Esophagus muscularis mucosa (tissue), 4 donors: ENCODE measurements around the gene RECK. TPM values are rescaled to one million over a fixed set of nuclear protein-coding genes. Genes with fewer than 3 reads are reported as not detected.

Experiments
- DNase-seq: peaks from one replicate; pipeline ENCODE4 v3.0.0-alpha.2; 2017; ENCODE audit errors: extremely low spot score
- H3K27ac ChIP-seq, 4 donors: fragments of 200-600 bp; sonication (generic); replicated peaks in 1 of 4; 1 replicate in 3 of 4; 2 replicates in 1 of 4; pipeline ENCODE4 v1.5.1; 2016 to 2019; ENCODE audit warnings: mild to moderate bottlenecking in 1 of 4
- H3K27me3 ChIP-seq, 4 donors: fragments of 200-600 bp; sonication (generic); one replicate each; pipeline versions ENCODE4 v1.5.1 to v1.6.0; 2016 to 2019
- H3K36me3 ChIP-seq, 4 donors: fragments of 200-600 bp; sonication (generic); one replicate each; pipeline ENCODE4 v1.5.1; 2016 to 2019
- H3K4me1 ChIP-seq, 4 donors: fragments of 200-600 bp; sonication (generic); one replicate each; pipeline ENCODE4 v1.5.1; 2016 to 2019
- H3K4me3 ChIP-seq, 4 donors: fragments of 200-600 bp; sonication (generic); 1 replicate in 2 of 4; 2 replicates in 2 of 4; pipeline ENCODE4 v1.5.1; 2016 to 2019; ENCODE audit warnings: mild to moderate bottlenecking in 4 of 4, moderate library complexity in 1 of 4
- H3K9me3 ChIP-seq, 4 donors: fragments of 200-600 bp; sonication (generic); 1 replicate in 3 of 4; 2 replicates in 1 of 4; pipeline ENCODE4 v1.5.1; 2016 to 2019
- CTCF ChIP-seq, 3 experiments: fragments of 200-600 bp in 2 of 3; fragments of 450-650 bp in 1 of 3; sonication (generic) in 2 of 3; IDR thresholded peaks; one replicate each; pipeline ENCODE4 v1.5.1; 2017 to 2019; ENCODE audit warnings: antibody characterized with exemption in 3 of 3, mild to moderate bottlenecking in 2 of 3, moderate library complexity in 1 of 3
- EP300 ChIP-seq: sonication (generic); formaldehyde crosslinking; IDR thresholded peaks from one replicate; pipeline ENCODE4 v1.6.1; 2017; ENCODE audit warnings: antibody characterized with exemption
- POLR2A ChIP-seq: fragments of 450-650 bp; IDR thresholded peaks from one replicate; pipeline ENCODE4 v1.6.1; 2017; ENCODE audit warnings: antibody characterized with exemption, moderate library complexity, mild to moderate bottlenecking, low read depth
- POLR2AphosphoS5 ChIP-seq, 2 donors: sonication (generic); formaldehyde crosslinking; IDR thresholded peaks; one replicate each; pipeline ENCODE4 v1.6.1; 2017; ENCODE audit warnings: antibody characterized with exemption in 2 of 2
- WGBS: methylation state at CpG from one replicate; pipeline ENCODE4 v1.1.5; 2018; 5-methylcytosine and 5-hydroxymethylcytosine counted together
- intact Hi-C: fragments of 100-400 bp; cut with DNase I; formaldehyde crosslinking; loops from one replicate; pipeline ENCODE4 v1.15.1; 2023
- small RNA-seq, 3 donors: library from RNA; depleted of rRNA; stranded (forward); fragments of <200 nt; gene quantifications; one replicate each; pipeline ENCODE3, GENCODE V24; 2016
- total RNA-seq, 4 donors: library from RNA; depleted of rRNA; stranded (reverse); fragments of >200 nt; gene quantifications; one replicate each; pipeline versions ENCODE4 v1.1.0 to v1.2.1, GENCODE V29; 2016

Gene RECK
- total RNA-seq, 4 donors from 2014 or later, result 16.6 to 24.2 (median 19.0) TPM

- intact Hi-C loops, result loop anchor here (5.0 kb wide), 1 partner anchor 37 kb away; no protein-coding TSS in a partner anchor
- WGBS, result 81% methylated on average over 5 of the region's 6 CpGs
- Histone ChIP-seq H3K9me3 (no peaks in the 10 kb centered on the region), H3K27me3 (no peaks in the 10 kb centered on the region), H3K27ac (no peak within 1 kb of the TSS), H3K36me3 (no peaks in the 10 kb centered on the region), H3K4me3 (no peak within 1 kb of the TSS), H3K4me1 (peaks cover 7 to 30% (median 30%) of the 10 kb centered on the region in 4 donors)
- no peak for DNase-seq
- TF ChIP-seq EP300 (no peak), POLR2A (no peak), POLR2AphosphoS5 (IDR thresholded peaks at IDR 0.05) (no peak), CTCF (IDR thresholded peaks at IDR 0.05) (no peak)
These were observed 132.5 kb downstream of the RECK start, which contains the start of gene CCIN for GRCh38 chr9:36169166-36169565. Gene CCIN (plus strand): TSS chr9:36169388. CDS start chr9:36169503, 115 bp downstream.

GRCh38 chr9:36169708-36170107 lies 133.0 kb downstream of the RECK start:
- TF ChIP-seq EP300, result no peak
- no peak for TF ChIP-seq CTCF (IDR thresholded peaks at IDR 0.05)
- no peak for TF ChIP-seq POLR2A
- TF ChIP-seq POLR2AphosphoS5 (IDR thresholded peaks at IDR 0.05), result no peak
- WGBS, result 95% methylated on average over 17 of the region's 17 CpGs
- H3K36me3 ChIP-seq, result no peaks in the 10 kb centered on the region
- intact Hi-C loops, result loop anchor here (5.0 kb wide), 1 partner anchor 37 kb away; no protein-coding TSS in a partner anchor
- DNase-seq, result no peak
- H3K27me3 ChIP-seq, result no peaks in the 10 kb centered on the region
- peaks cover 7 to 26% (median 24%) of the 10 kb centered on the region in 4 donors for H3K4me1 ChIP-seq
- no peaks in the 10 kb centered on the region for H3K9me3 ChIP-seq
- H3K4me3 ChIP-seq, result no peak overlapping the region
- H3K27ac ChIP-seq, result no peak overlapping the region

- no peaks in the 10 kb centered on the region for H3K27me3 ChIP-seq
- TF ChIP-seq POLR2A (no peak), EP300 (no peak), POLR2AphosphoS5 (IDR thresholded peaks at IDR 0.05) (no peak), CTCF (IDR thresholded peaks at IDR 0.05) (no peak)
- H3K36me3 ChIP-seq, result no peaks in the 10 kb centered on the region
- no peak overlapping the region for H3K27ac ChIP-seq
- H3K9me3 ChIP-seq, result no peaks in the 10 kb centered on the region
- DNase-seq, result no peak
- no peak overlapping the region for H3K4me3 ChIP-seq
- peaks cover 4 to 17% (median 16%) of the 10 kb centered on the region in 4 donors for H3K4me1 ChIP-seq
- intact Hi-C loops, result no loop called here
- WGBS, result 97% methylated on average over 11 of the region's 13 CpGs
These were observed 133.8 kb downstream of the RECK start for GRCh38 chr9:36170531-36170930.

- no peaks in the 10 kb centered on the region for H3K36me3 ChIP-seq
- WGBS, result 94% methylated on average over 2 of the region's 2 CpGs
- TF ChIP-seq CTCF (IDR thresholded peaks at IDR 0.05) (no peak), POLR2A (no peak), EP300 (no peak), POLR2AphosphoS5 (IDR thresholded peaks at IDR 0.05) (no peak)
- H3K4me3 ChIP-seq, result no peak overlapping the region
- H3K4me1 ChIP-seq, result no peaks in the 10 kb centered on the region
- no peaks in the 10 kb centered on the region for H3K27me3 ChIP-seq
- H3K9me3 ChIP-seq, result no peaks in the 10 kb centered on the region
- H3K27ac ChIP-seq, result no peak overlapping the region
- no peak for DNase-seq
- intact Hi-C loops, result no loop called here
These were observed 137.1 kb downstream of the RECK start for GRCh38 chr9:36173861-36174260.

Small RNA genes lying within 50 kb of the gene (small RNA-seq; reads per million reads assigned to genes)
- gene RF02275, result 0 reads per million in 3 donors

Other genes starting within 250 kb of the RECK start
- gene NPR2, start 245.3 kb upstream of the RECK start, total RNA-seq, result 10 to 100 TPM; 22.0 to 35.9 (median 29.7) TPM
- 1 to 10 TPM in 1 of 4 donors, under 1 TPM in 3; 0.65 to 2.0 (median 0.83) TPM for gene SPAG8, start 224.7 kb upstream of the RECK start, total RNA-seq
- 10 to 100 TPM; 23.4 to 32.4 (median 27.5) TPM for gene HINT2, start 221.9 kb upstream of the RECK start, total RNA-seq
- not detected for gene FAM221B, start 208.2 kb upstream of the RECK start, total RNA-seq
- gene TMEM8B, start 207.7 kb upstream of the RECK start, total RNA-seq, result 10 to 100 TPM in 3 of 4 donors, 1 to 10 TPM in 1; 10.0 to 27.0 (median 20.3) TPM
- gene OR13J1, start 166.5 kb upstream of the RECK start, total RNA-seq, result not detected
- gene HRCT1, start 130.7 kb upstream of the RECK start, total RNA-seq, result 10 to 100 TPM in 2 of 4 donors, 1 to 10 TPM in 2; 3.7 to 53.0 (median 15.6) TPM
- 1 to 10 TPM; 2.1 to 5.7 (median 2.8) TPM for gene SPAAR, start 127.4 kb upstream of the RECK start, total RNA-seq
- not detected for gene OR2S2, start 78.8 kb upstream of the RECK start, total RNA-seq
- 10 to 100 TPM; 51.3 to 84.9 (median 59.6) TPM for gene GLIPR2, start 99.8 kb downstream of the RECK start, total RNA-seq
- 1 to 10 TPM in 1 of 4 donors, under 1 TPM in 3; 0.39 to 1.0 (median 0.46) TPM for gene CCIN, start 132.5 kb downstream of the RECK start, total RNA-seq
- gene CLTA, start 154.0 kb downstream of the RECK start, total RNA-seq, result 100 to 1,000 TPM; 125 to 178 (median 159) TPM
- 10 to 100 TPM; 25.3 to 35.6 (median 29.9) TPM for gene GNE, start 221.5 kb downstream of the RECK start, total RNA-seq